GM12878 (cell line): ENCODE results near the gene SENP5. TPM values are rescaled to one million over a fixed set of nuclear protein-coding genes. Genes with fewer than 3 reads are reported as not detected.
A peak's percentile ranks its signal among the peaks of the same experiment; 100 is the strongest.

Source experiments
- ATAC-seq: fragments of 200-7000 bp; cut with Tn5 transposase; 3 replicates; pipeline ENCODE4 v1.9.1; 2020; ENCODE audit warnings: mild to moderate bottlenecking, moderate library complexity
- BruUV-seq: library from RNA; stranded (reverse); fragments of 400-500 nt; replicated peaks from 2 replicates; lab custom pipeline; 2021; lab: Mats Ljungman, UMichigan
- CTCF ChIA-PET: fragments of 300-600 bp; sonication (Branson Sonifier 250); formaldehyde crosslinking; extraction: SDS; loops from one replicate; lab custom pipeline; 2021; ENCODE audit warnings: inconsistent platforms; lab: Yijun Ruan, JAX
- POLR2A ChIA-PET: fragments of 350-600 bp; formaldehyde crosslinking; extraction: SDS; loops from one replicate; lab custom pipeline; 2021; ENCODE audit warnings: inconsistent platforms; lab: Charles Lee
- RAD21 ChIA-PET: fragments of 300-600 bp; sonication (Branson Sonifier 250); formaldehyde crosslinking; loops from one replicate; lab custom pipeline; 2023; ENCODE audit warnings: antibody characterized with exemption; ENCODE audit not compliant: unreplicated experiment; lab: Charles Lee
- SMC1A ChIA-PET: fragments of 300-600 bp; sonication (Branson Sonifier 250); formaldehyde crosslinking; loops from one replicate; lab custom pipeline; 2023; ENCODE audit not compliant: unreplicated experiment, uncharacterized antibody; lab: Charles Lee
- DNase-seq: peaks from one replicate; pipeline ENCODE4 v3.0.0-alpha.2; 2011; ENCODE audit warnings: low read depth, low spot score
- FAIRE-seq: peaks from 3 replicates; lab custom pipeline; 2011; peaks lifted over from hg19 to GRCh38; lab: Jason Lieb, UNC
- H2AFZ ChIP-seq: 2 replicates; pipeline ENCODE4 v1.6.0; 2011; ENCODE audit warnings: low read depth, low read length, control low read depth; ENCODE audit not compliant: control insufficient read depth
- H3K27ac ChIP-seq: 2 replicates; pipeline ENCODE4 v1.5.1; 2011; ENCODE audit warnings: control low read depth; ENCODE audit not compliant: control insufficient read depth, insufficient read depth
- H3K27me3 ChIP-seq, 2 experiments: replicated peaks in 1 of 2; 2 replicates each; pipeline versions ENCODE4 v1.6.0 to v1.6.1; 2011; ENCODE audit warnings: low read length in 1 of 2; ENCODE audit not compliant: control insufficient read depth in 2 of 2, insufficient read depth in 2 of 2
- H3K36me3 ChIP-seq, 2 experiments: 2 replicates each; pipeline ENCODE4 v1.5.1; 2011; ENCODE audit warnings: low read length in 1 of 2; ENCODE audit not compliant: control insufficient read depth in 2 of 2, insufficient read depth in 2 of 2
- H3K4me1 ChIP-seq: 2 replicates; pipeline ENCODE4 v1.6.1; 2011; ENCODE audit warnings: mild to moderate bottlenecking, low read length, moderate library complexity, mixed read lengths; ENCODE audit not compliant: control insufficient read depth, insufficient read depth
- H3K4me2 ChIP-seq: 2 replicates; pipeline ENCODE4 v1.6.0; 2011; ENCODE audit warnings: control low read depth; ENCODE audit not compliant: control insufficient read depth, insufficient read depth
- H3K4me3 ChIP-seq: fragments of 200-600 bp; sonication (generic); 2 replicates; pipeline ENCODE4 v1.5.1; 2016
- H3K79me2 ChIP-seq: 2 replicates; pipeline ENCODE4 v1.6.0; 2011; ENCODE audit warnings: low read length; ENCODE audit not compliant: control insufficient read depth, insufficient read depth
- H3K9ac ChIP-seq: 2 replicates; pipeline ENCODE4 v1.8.0; 2011; ENCODE audit warnings: low read length, control low read depth, mixed read lengths; ENCODE audit not compliant: control insufficient read depth, insufficient read depth
- H3K9me3 ChIP-seq: replicated peaks from 3 replicates; pipeline ENCODE4 v1.5.1; 2011; ENCODE audit warnings: mild to moderate bottlenecking, low read length; ENCODE audit not compliant: control insufficient read depth, insufficient read depth
- H4K20me1 ChIP-seq: 2 replicates; pipeline ENCODE4 v1.6.0; 2011; ENCODE audit not compliant: control insufficient read depth, insufficient read depth
- E2F8 ChIP-seq: fragments of 450-650 bp; IDR thresholded peaks from 2 replicates; pipeline ENCODE4 v1.6.1; 2018; ENCODE audit warnings: mild to moderate bottlenecking, low read depth, moderate library complexity; ENCODE audit not compliant: partially characterized antibody
- EGR1 ChIP-seq, 2 experiments: IDR thresholded peaks; 1 replicate in 1 of 2; 2 replicates in 1 of 2; pipeline ENCODE4 v1.6.1; 2011 to 2012; ENCODE audit warnings: low read depth in 2 of 2, low read length in 2 of 2, borderline replicate concordance in 1 of 2, mild to moderate bottlenecking in 1 of 2, moderate library complexity in 1 of 2
- EP300 ChIP-seq, 2 experiments: fragments of 150-350 bp in 1 of 2; IDR thresholded peaks; 2 replicates each; pipeline ENCODE4 v1.6.1; 2011 to 2012; ENCODE audit warnings: low read depth in 2 of 2, low read length in 2 of 2, borderline replicate concordance in 1 of 2, improper control_type of control experiment in 1 of 2, inconsistent platforms in 1 of 2; ENCODE audit not compliant: control insufficient read depth in 1 of 2
- NFXL1 ChIP-seq: fragments of 450-650 bp; IDR thresholded peaks from 2 replicates; pipeline ENCODE4 v1.6.1; 2017; ENCODE audit warnings: antibody characterized with exemption, mild to moderate bottlenecking, borderline replicate concordance
- PAX5 ChIP-seq: IDR thresholded peaks from 2 replicates; pipeline ENCODE4 v1.6.1; 2011; ENCODE audit warnings: low read depth, low read length, borderline replicate concordance
- POLR2A ChIP-seq: IDR thresholded peaks from 2 replicates; pipeline ENCODE4 v1.6.1; 2011; ENCODE audit warnings: low read depth, mild to moderate bottlenecking, low read length
- RAD21 ChIP-seq: IDR thresholded peaks from 2 replicates; pipeline ENCODE4 v1.6.1; 2011; ENCODE audit warnings: mild to moderate bottlenecking, low read depth, low read length, moderate library complexity; ENCODE audit not compliant: insufficient read depth
- RBBP5 ChIP-seq: fragments of 200-600 bp; sonication (generic); conservative IDR thresholded peaks from 2 replicates; pipeline ENCODE4 v1.6.1; 2016
- SIN3A ChIP-seq: IDR thresholded peaks from 2 replicates; pipeline ENCODE4 v1.6.1; 2012; ENCODE audit warnings: low read depth, low read length, improper control_type of control experiment
- SIX5 ChIP-seq: IDR thresholded peaks from 2 replicates; pipeline ENCODE4 v1.6.1; 2011; ENCODE audit warnings: mild to moderate bottlenecking, low read depth, low read length, moderate library complexity; ENCODE audit not compliant: severe bottlenecking
- SP1 ChIP-seq: IDR thresholded peaks from one replicate; pipeline ENCODE4 v1.6.1; 2011; ENCODE audit warnings: low read depth, low read length
- SREBF1 ChIP-seq: IDR thresholded peaks from 2 replicates; pipeline ENCODE4 v1.6.1; 2012; ENCODE audit warnings: mild to moderate bottlenecking, low read length
- SUPT20H ChIP-seq: IDR thresholded peaks from 2 replicates; pipeline ENCODE4 v1.6.1; 2011; ENCODE audit warnings: low read depth, mild to moderate bottlenecking, low read length, moderate library complexity, borderline replicate concordance; ENCODE audit not compliant: control insufficient read depth
- TAF1 ChIP-seq: IDR thresholded peaks from 2 replicates; pipeline ENCODE4 v1.6.1; 2011; ENCODE audit warnings: mild to moderate bottlenecking, low read depth, low read length, borderline replicate concordance
- USF1 ChIP-seq: IDR thresholded peaks from 2 replicates; pipeline ENCODE4 v1.6.1; 2011; ENCODE audit warnings: borderline replicate concordance, low read depth, mild to moderate bottlenecking, moderate library complexity, mixed read lengths, low read length; ENCODE audit not compliant: insufficient read depth; ENCODE audit errors: extremely low read length
- WRNIP1 ChIP-seq: IDR thresholded peaks from 2 replicates; pipeline ENCODE4 v1.6.1; 2011; ENCODE audit warnings: low read depth, low read length, improper control_type of control experiment, borderline replicate concordance
- ZNF24 ChIP-seq: fragments of 450-650 bp; IDR thresholded peaks from 2 replicates; pipeline ENCODE4 v1.6.1; 2017; ENCODE audit warnings: antibody characterized with exemption, mild to moderate bottlenecking
- ZSCAN29 ChIP-seq: fragments of 450-650 bp; IDR thresholded peaks from 2 replicates; pipeline ENCODE4 v1.6.1; 2017; ENCODE audit warnings: mild to moderate bottlenecking, moderate library complexity
- WGBS: methylation state at CpG from one replicate; pipeline ENCODE4 v1.1.6; 2016; ENCODE audit warnings: low lambda C conversion rate; ENCODE audit not compliant: insufficient replicate concordance, insufficient coverage; ENCODE audit errors: missing lambda C conversion rate; 5-methylcytosine and 5-hydroxymethylcytosine counted together
- in situ Hi-C: fragments of 300-500 bp; cut with MboI; formaldehyde crosslinking; loops from 9 replicates; pipeline ENCODE4 v1.14.3; 2018; ENCODE audit warnings: mixed read lengths
- intact Hi-C: fragments of 100-400 bp; cut with micrococcal nuclease; formaldehyde crosslinking; loops from one replicate; pipeline ENCODE4 v1.14.2; 2022; ENCODE audit not compliant: unreplicated experiment
- polyA plus RNA-seq, 11 experiments: library from polyadenylated mRNA; depleted of rRNA in 4 of 11; unstranded in 6 of 11; stranded (reverse) in 5 of 11; fragments of >200 nt; fragmentation: Nextera tagmentation in 4 of 11; fragmentation: Illumina TruSeq in 1 of 11; extraction: Ambion mirVana in 4 of 11; extraction: Trizol in 1 of 11; gene quantifications; 1 replicate in 1 of 11; 2 replicates in 10 of 11; pipeline versions ENCODE4 v1.2.1 to v1.2.3, GENCODE V29; 2011 to 2016; ENCODE audit warnings: inconsistent platforms in 2 of 11, missing spikeins in 2 of 11, low read depth in 1 of 11
- total RNA-seq, 4 experiments: library from RNA; depleted of rRNA in 3 of 4; stranded (reverse); fragments of >200 nt in 3 of 4; fragmentation: Illumina TruSeq in 1 of 4; extraction: Trizol in 1 of 4; gene quantifications; 2 replicates each; pipeline versions ENCODE4 v1.2.1 to v1.2.3, GENCODE V29; 2013 to 2021

Gene SENP5
- total and polyA plus RNA-seq, 10 of the 15 experiments (the other 5 are each of a cell fraction or from before 2014, with no cell fraction given): 6.4 to 28.4 (median 15.6) TPM

GRCh38 chr3:196941729-196942225 lies 74.1 kb downstream of the SENP5 start:
- Histone ChIP-seq H3K9me3 (no peaks in the 10 kb centered on the region), H2AFZ (peak overlapping the region; percentile 77), H3K4me2 (peak overlapping the region; percentile 73; the same call in 1 of the 2 replicates), H3K27me3 (no peaks in the 10 kb centered on the region), H3K9ac (peak overlapping the region; percentile 91), H3K79me2 (peaks cover 64% of the 10 kb centered on the region), H3K4me3 (peak overlapping the region; percentile 88), H3K36me3 (peaks cover 3 to 19% of the 10 kb centered on the region in 2 experiments; a peak in 3 of 4 replicates), H3K27ac (peak overlapping the region; percentile 97), H3K4me1 (peaks cover 11% of the 10 kb centered on the region), H4K20me1 (no peaks in the 10 kb centered on the region)
- intact Hi-C loops: loop anchor here (1.0 to 10.0 kb wide), 5 partner anchors 27 to 299 kb away; partner anchors contain the start of genes CEP19, PIGX, PIGZ and SENP5
- in situ Hi-C loops: no loop called here
- ChIA-PET RAD21 (interaction anchor here (0.6 to 4.4 kb wide), 15 partner anchors 11 to 1542 kb away, joined by 3 to 46 read pairs (median 5); partner anchors contain the start of genes PIGZ and SENP5), POLR2A (interaction anchor here (0.6 to 4.7 kb wide), 8 partner anchors 10 to 301 kb away, joined by 3 to 40 read pairs (median 6); partner anchors contain the start of genes MELTF, PAK2 and SENP5), CTCF (interaction anchor here (0.6 to 5.1 kb wide), 16 partner anchors 11 to 689 kb away, joined by 3 to 39 read pairs (median 4); partner anchors contain the start of gene SENP5), SMC1A (interaction anchor here (1.2 to 5.5 kb wide), 9 partner anchors 11 to 305 kb away, joined by 3 to 38 read pairs (median 4); partner anchors contain the start of gene SENP5)
- 1% methylated on average over 31 of the region's 31 CpGs for WGBS
- ATAC-seq (peak; percentile 52), FAIRE-seq (no peak), DNase-seq (no peak)
- BruUV-seq: TSS peak; percentile 82
- no peak for TF ChIP-seq SP1
- TF ChIP-seq RBBP5: no peak
- TF ChIP-seq USF1: no peak
- 0 out of 2 replicates have a peak, but pooled peaks have one; percentile 1 for TF ChIP-seq RAD21
- peak in 1 of 2 experiments; percentile 18; a peak in 1 of 4 replicates for TF ChIP-seq EP300 (IDR thresholded peaks at IDR 0.05; ENCODE audit: borderline replicate concordance in 1 of 2, control insufficient read depth in 1 of 2, low read depth in 2 of 2, low read length in 2 of 2)
- TF ChIP-seq POLR2A: no peak
- TF ChIP-seq TAF1: no peak
- TF ChIP-seq NFXL1: no peak
- TF ChIP-seq E2F8: no peak
- no peak for TF ChIP-seq ZSCAN29
- peak in 1 of 2 experiments; percentile 68; a peak in 1 of 3 replicates for TF ChIP-seq EGR1 (IDR thresholded peaks at IDR 0.05; ENCODE audit: borderline replicate concordance in 1 of 2, low read depth in 2 of 2, low read length in 2 of 2)
- TF ChIP-seq SREBF1: no peak
- TF ChIP-seq SIX5: no peak
- no peak for TF ChIP-seq PAX5
- no peak for TF ChIP-seq ZNF24
- no peak for TF ChIP-seq SUPT20H
- TF ChIP-seq WRNIP1: 0 out of 2 replicates have a peak, but pooled peaks have one; percentile 15
- no peak for TF ChIP-seq SIN3A
